A549 treated with RU486 at 1 μM for 4 hours (cell line): ENCODE measurements around the gene PKLR. TPM values are rescaled to one million over a fixed set of nuclear protein-coding genes. Genes with fewer than 3 reads are reported as not detected.

ENCODE experiments used
- total RNA-seq: library from RNA; stranded (reverse); fragments of 200-300 nt; extraction: Qiagen RNA extraction; gene quantifications from 5 replicates; pipeline ENCODE4 v1.2.3, GENCODE V29; 2022; ENCODE audit warnings: low read depth

The PKLR gene
- 0.03 TPM in 1 of 5 replicates, not detected in the others for total RNA-seq

GRCh38 chr1:155301342-155301841 lies at the start of gene PKLR:
Gene PKLR, minus strand, starts transcription at chr1:155301438. Its CDS starts 43 bp downstream, at chr1:155301395.

DNA sequence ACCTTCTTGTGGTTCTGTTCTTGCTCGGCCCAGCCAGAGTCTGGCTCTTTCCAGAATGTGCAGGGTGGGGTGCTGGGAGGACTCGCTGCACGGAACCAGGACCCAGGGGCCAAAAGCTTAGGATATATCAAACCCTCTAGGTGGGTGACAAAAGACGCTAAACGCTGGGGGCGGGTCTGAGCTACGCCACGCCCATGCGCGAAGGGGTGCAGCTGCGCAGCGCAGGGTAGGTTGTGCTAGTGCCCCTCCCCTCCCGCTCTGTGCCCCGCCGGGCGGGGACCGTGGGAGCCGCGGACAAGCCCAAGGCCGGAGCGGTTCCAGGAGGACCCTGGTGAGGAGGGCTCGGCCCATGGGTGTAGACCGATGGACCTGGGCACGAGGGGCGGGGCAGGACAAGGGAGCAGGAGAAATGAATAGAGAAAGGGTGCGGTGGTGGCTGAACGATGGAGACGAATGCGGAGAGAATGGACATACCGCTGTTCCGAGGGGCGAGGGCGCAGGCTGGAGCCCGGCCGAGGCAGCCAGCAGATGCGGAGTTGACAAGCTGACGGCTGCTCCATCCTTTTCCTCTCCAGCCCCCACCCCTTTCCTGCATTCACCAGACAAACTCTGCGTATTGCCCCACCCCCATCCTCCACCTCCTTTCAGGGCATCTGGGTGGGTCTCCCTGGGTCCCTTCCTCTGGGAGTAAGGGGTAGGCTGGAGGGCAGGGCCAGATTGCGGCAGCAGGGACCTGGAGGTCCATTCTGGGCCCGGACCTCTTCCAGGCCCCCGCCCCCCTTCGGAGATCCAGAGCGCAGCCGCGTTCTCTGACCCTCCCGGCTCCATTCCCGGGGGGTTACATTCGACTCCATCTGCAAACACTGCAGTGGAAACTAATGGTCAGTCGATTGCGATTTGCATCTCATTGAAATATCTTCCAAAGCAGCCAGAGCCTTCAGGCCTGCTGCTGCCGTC lies 19.7 kb upstream of the PKLR start, which contains the start of gene RUSC1:
Gene RUSC1 (plus strand): TSS at position 234 of the 957 bp plus-strand sequence. CDS start 880 bp downstream, outside the sequence.

GRCh38 chr1:155308493-155309422 lies 7.5 kb upstream of the PKLR start, which contains the start of gene FDPS:
Gene FDPS, plus strand, starts transcription at chr1:155308866. Its CDS starts 924 bp downstream, at chr1:155309790.

DNA sequence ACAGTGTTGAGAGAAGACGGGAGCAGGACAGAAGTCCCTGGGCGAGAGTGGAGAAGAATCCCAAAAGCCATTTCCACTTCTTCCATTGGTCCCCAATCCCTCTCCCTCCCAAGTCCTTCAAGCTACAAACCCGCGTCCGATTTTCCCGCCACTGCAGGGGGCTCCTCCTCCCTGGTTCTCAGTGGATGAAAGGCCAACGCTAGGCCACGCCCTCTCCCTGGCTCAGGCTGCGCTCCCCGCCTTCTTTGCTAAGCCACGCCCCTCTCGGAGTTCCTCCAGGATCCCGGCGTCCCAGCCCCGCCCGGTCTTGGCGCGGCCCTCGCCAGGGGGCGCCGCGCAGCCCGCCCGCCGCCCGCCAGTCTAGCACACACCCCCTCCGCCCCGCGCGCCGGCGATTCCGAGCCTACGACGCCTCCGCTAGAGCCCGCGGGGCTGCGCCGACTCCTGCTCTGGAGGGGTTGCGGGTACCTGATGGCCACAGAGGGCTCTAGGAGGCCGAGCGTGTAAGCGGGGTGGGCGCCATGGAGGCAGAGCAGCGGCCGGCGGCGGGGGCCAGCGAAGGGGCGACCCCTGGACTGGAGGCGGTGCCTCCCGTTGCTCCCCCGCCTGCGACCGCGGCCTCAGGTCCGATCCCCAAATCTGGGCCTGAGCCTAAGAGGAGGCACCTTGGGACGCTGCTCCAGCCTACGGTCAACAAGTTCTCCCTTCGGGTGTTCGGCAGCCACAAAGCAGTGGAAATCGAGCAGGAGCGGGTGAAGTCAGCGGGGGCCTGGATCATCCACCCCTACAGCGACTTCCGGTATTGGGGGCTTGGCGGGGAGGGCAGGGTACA lies 24.0 kb downstream of the PKLR start, which contains the start of gene HCN3:
Gene HCN3 (plus strand): TSS at position 394 of the 832 bp plus-strand sequence. CDS start 128 bp downstream, at position 522.

GRCh38 chr1:155273343-155274245 lies 27.6 kb downstream of the PKLR start, which contains the start of gene CLK2:
Gene CLK2, minus strand, starts transcription at chr1:155273504. Its CDS starts 2,527 bp downstream, at chr1:155270977.

GRCh38 chr1:155261852-155262673 lies 39.2 kb downstream of the PKLR start, which contains the start of gene SCAMP3:
Gene SCAMP3, minus strand, starts transcription at chr1:155262360. Its CDS starts 209 bp downstream, at chr1:155262151.

GRCh38 chr1:155255243-155256007 lies 45.8 kb downstream of the PKLR start, which contains the start of gene ENTREP3:
Gene ENTREP3, minus strand, starts transcription at chr1:155255483. Its CDS starts 606 bp downstream, at chr1:155254877.

Other genes with a start within 250 kb of the PKLR start
- gene EFNA4, start 237.7 kb downstream of the PKLR start, total RNA-seq = 7.2 to 9.3 TPM (median 7.9 TPM) in 5 replicates
- gene EFNA3, start 222.6 kb downstream of the PKLR start, total RNA-seq = 3.0 to 5.4 TPM (median 3.9 TPM) in 5 replicates
- 34.4 to 48.7 TPM (median 37.8 TPM) in 5 replicates for gene EFNA1, start 173.6 kb downstream of the PKLR start, total RNA-seq
- 33.6 to 37.6 TPM (median 35.3 TPM) in 5 replicates for gene SLC50A1, start 165.6 kb downstream of the PKLR start, total RNA-seq
- gene DPM3, start 160.9 kb downstream of the PKLR start, total RNA-seq = 64.1 to 107 TPM (median 94.9 TPM) in 5 replicates
- gene KRTCAP2, start 128.1 kb downstream of the PKLR start, total RNA-seq = 193 to 252 TPM (median 242 TPM) in 5 replicates
- gene TRIM46, start 127.6 kb downstream of the PKLR start, total RNA-seq = 1.1 to 2.2 TPM (median 1.4 TPM) in 5 replicates
- 5.5 to 10.3 TPM (median 7.8 TPM) in 5 replicates for gene THBS3, start 93.5 kb downstream of the PKLR start, total RNA-seq
- gene MTX1, start 92.7 kb downstream of the PKLR start, total RNA-seq = 61.2 to 76.7 TPM (median 74.1 TPM) in 5 replicates
- 27.2 to 41.6 TPM (median 36.2 TPM) in 5 replicates for gene ENTREP3, start 46.0 kb downstream of the PKLR start, total RNA-seq
- gene SCAMP3, start 39.1 kb downstream of the PKLR start, total RNA-seq = 95.7 to 138 TPM (median 124 TPM) in 5 replicates
- gene CLK2, start 27.9 kb downstream of the PKLR start, total RNA-seq = 20.3 to 28.2 TPM (median 22.9 TPM) in 5 replicates
- gene HCN3, start 24.0 kb downstream of the PKLR start, total RNA-seq = 2.6 to 6.2 TPM (median 4.4 TPM) in 5 replicates
- 158 to 185 TPM (median 166 TPM) in 5 replicates for gene FDPS, start 7.4 kb upstream of the PKLR start, total RNA-seq
- 36.2 to 57.5 TPM (median 48.6 TPM) in 5 replicates for gene RUSC1, start 19.5 kb upstream of the PKLR start, total RNA-seq